ENCODE measurements around the gene MISP3. TPM values are rescaled to one million over a fixed set of nuclear protein-coding genes. Genes with fewer than 3 reads are reported as not detected.

The MISP3 gene
- total RNA-seq, 8 experiments from 2014 or later, result 0.51 to 7.6 (median 2.1) TPM

- WGBS, 10 experiments, result 80 to 100% (median 86%) methylated on average over 1 to 3 of the region's 7 CpGs; no CpG with 5 or more reads in 5 of the 10 experiments
Observed at GRCh38 chr19:14114439-14114838, 41.9 kb downstream of the MISP3 start.

GRCh38 chr19:14114854-14115253 is 42.3 kb downstream of the MISP3 start:
- 50 to 100% (median 67%) methylated on average over 1 to 6 of the region's 9 CpGs; no CpG with 5 or more reads in 3 of the 10 experiments for WGBS, 10 experiments
- no peak overlapping the region for H3K4me3 ChIP-seq
- no peak overlapping the region for H3K27ac ChIP-seq
- H3K4me1 ChIP-seq (replicated peaks in 1 of 2), result peaks cover 33 to 38% of the 10 kb centered on the region in 2 donors
- in situ Hi-C loops (cut with MboI; ENCODE audit: low pct_unique_long_range_greater_than_20kb in 2 of 9, low sequenced_read_pairs in 9 of 9, unreplicated experiment in 9 of 9), result no loop called here
- no peak for ATAC-seq (replicated peaks in 6 of 8)

More at GRCh38 chr19:14114439-14114838, 41.9 kb downstream of the MISP3 start:
- Histone ChIP-seq H3K4me1 (replicated peaks in 1 of 2) (peaks cover 31 to 34% of the 10 kb centered on the region in 2 donors), H3K27ac (no peak overlapping the region), H3K4me3 (no peak overlapping the region)
- ATAC-seq (replicated peaks in 6 of 8), result no peak
- in situ Hi-C loops (cut with MboI; ENCODE audit: low pct_unique_long_range_greater_than_20kb in 2 of 9, low sequenced_read_pairs in 9 of 9, unreplicated experiment in 9 of 9), result no loop called here

DNA sequence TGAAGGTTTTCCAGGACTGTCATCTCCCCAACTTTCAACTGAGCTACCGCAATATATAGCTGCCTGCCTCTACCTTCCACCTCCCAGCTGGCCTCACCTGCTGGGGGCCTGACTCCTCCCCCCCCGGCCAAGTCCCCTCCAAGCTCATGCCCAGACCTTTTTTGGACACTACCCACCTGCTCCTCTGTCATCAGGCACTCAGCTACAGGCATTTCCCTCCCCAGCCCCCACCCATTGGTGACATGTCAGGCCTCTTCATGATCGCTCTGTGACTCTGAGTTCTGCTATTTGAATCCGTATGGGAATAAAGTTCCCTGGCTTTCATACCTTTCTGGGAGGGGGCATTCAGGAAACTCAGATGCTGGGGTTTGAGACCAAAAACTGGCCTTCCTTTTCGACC is 43.2 kb downstream of the MISP3 start:
- Histone ChIP-seq H3K4me1 (replicated peaks in 1 of 2) (peaks cover 33 to 39% of the 10 kb centered on the region in 2 donors), H3K27ac (no peak overlapping the region), H3K4me3 (peak overlapping the region in 1 of 5 donors; percentile 69)
- ATAC-seq (replicated peaks in 6 of 8), result no peak
- WGBS, 10 experiments, result 40 to 100% (median 63%) methylated on average over 1 to 2 of the region's 5 CpGs; no CpG with 5 or more reads in 4 of the 10 experiments
- in situ Hi-C loops (cut with MboI; ENCODE audit: low pct_unique_long_range_greater_than_20kb in 2 of 9, low sequenced_read_pairs in 9 of 9, unreplicated experiment in 9 of 9), result no loop called here

DNA sequence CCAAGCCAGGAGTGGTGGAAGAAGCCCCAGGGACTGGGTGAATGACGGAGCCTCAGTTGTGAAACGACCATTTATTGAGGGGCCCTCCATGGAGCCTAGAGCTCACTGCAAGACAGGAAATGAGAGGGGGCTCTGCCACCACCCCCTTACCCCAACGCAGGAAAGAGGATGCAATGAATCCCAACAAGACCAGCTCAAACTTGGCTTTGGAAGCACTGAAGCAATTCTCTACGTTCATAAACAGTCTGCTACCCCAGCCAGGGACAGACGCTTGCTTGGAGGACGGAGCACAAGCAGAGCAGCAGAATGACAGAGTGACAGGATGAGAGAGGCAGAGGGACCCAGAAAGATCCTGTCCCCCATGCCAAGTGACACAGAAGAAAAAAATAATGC is 43.9 kb downstream of the MISP3 start:
- H3K4me1 ChIP-seq (replicated peaks in 1 of 2), result peaks cover 33 to 39% of the 10 kb centered on the region in 2 donors
- no peak for ATAC-seq (replicated peaks in 6 of 8)
- peak overlapping the region in 1 of 2 donors; percentile 88 for H3K27ac ChIP-seq
- 0 to 20% (median 9%) methylated on average over 1 to 5 of the region's 6 CpGs; no CpG with 5 or more reads in 4 of the 10 experiments for WGBS, 10 experiments
- peak overlapping the region; percentile 69 to 87 (median 79) for H3K4me3 ChIP-seq
- in situ Hi-C loops (cut with MboI; ENCODE audit: low pct_unique_long_range_greater_than_20kb in 2 of 9, low sequenced_read_pairs in 9 of 9, unreplicated experiment in 9 of 9), result no loop called here

DNA sequence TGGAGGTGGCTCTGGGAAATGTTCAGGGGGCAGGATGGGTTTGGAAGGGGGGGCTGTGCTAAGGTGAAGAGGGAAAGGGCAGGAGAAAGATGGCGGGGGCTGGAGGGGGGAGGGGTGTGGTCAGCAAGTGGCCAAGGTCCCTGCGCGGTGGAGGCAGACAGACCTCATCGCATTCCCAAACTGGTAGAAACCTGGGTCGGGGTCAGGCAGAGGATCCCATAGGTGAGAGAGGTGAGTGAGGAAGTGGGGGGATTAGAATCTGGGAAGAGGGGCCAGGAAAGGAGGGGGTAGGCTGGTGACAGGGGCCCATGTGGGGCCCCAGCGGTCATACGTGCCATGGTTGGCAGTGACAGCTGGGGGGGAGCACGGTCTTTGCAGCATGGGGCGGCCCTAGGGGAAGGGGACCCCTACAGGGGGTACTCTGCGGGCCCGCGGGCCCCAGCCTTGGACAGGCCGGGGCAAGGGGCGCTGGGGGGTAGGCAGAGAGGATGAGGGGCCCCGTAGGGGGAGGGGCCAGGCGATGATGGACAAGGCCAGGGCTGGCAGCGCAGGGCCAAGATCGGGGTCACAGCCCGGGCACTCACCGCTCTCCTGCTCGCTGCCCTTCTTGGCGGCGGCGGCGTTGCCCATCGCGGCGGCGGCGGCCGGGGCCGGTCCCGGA is 44.5 kb downstream of the MISP3 start:
- Histone ChIP-seq H3K4me3 (peak overlapping the region; percentile 69 to 87 (median 79)), H3K27ac (peak overlapping the region; percentile 75 to 88), H3K4me1 (replicated peaks in 1 of 2) (peaks cover 33 to 39% of the 10 kb centered on the region in 2 donors)
- no CpG with 5 or more reads among the region's 33 CpGs for WGBS, 10 experiments
- in situ Hi-C loops (cut with MboI; ENCODE audit: low pct_unique_long_range_greater_than_20kb in 2 of 9, low sequenced_read_pairs in 9 of 9, unreplicated experiment in 9 of 9), result no loop called here
- peak; percentile 1 to 41 (median 10) for ATAC-seq (replicated peaks in 6 of 8)

GRCh38 chr19:14117668-14118164 is 45.1 kb downstream of the MISP3 start, which contains the start of gene PRKACA:
Gene PRKACA, minus strand, starts transcription at chr19:14117762. Its CDS starts 215 bp downstream, at chr19:14117547.
- Histone ChIP-seq H3K27ac (peak within 1 kb of the TSS; percentile 84 to 93), H3K4me1 (replicated peaks in 1 of 2) (peaks cover 29 to 34% of the 10 kb centered on the region in 2 donors), H3K4me3 (peak within 1 kb of the TSS; percentile 69 to 87 (median 79))
- in situ Hi-C loops (cut with MboI; ENCODE audit: low pct_unique_long_range_greater_than_20kb in 2 of 9, low sequenced_read_pairs in 9 of 9, unreplicated experiment in 9 of 9), result no loop called here
- WGBS, 10 experiments, result no CpG with 5 or more reads among the region's 67 CpGs
- peak; percentile 85 to 96 (median 89) for ATAC-seq (replicated peaks in 6 of 8)

GRCh38 chr19:14118165-14119051 is 45.8 kb downstream of the MISP3 start:
- H3K4me3 ChIP-seq, result peak overlapping the region; percentile 37 to 87 (median 43)
- H3K27ac ChIP-seq, result peak overlapping the region; percentile 84 to 93
- WGBS, 10 experiments, result 0 to 30% (median 17%) methylated on average over 3 to 10 of the region's 61 CpGs; no CpG with 5 or more reads in 4 of the 10 experiments
- peak in 5 of 8 experiments; percentile 0 to 55 (median 6) for ATAC-seq (replicated peaks in 6 of 8)
- in situ Hi-C loops (cut with MboI; ENCODE audit: low pct_unique_long_range_greater_than_20kb in 2 of 9, low sequenced_read_pairs in 9 of 9, unreplicated experiment in 9 of 9), result no loop called here
- peaks cover 22 to 27% of the 10 kb centered on the region in 2 donors for H3K4me1 ChIP-seq (replicated peaks in 1 of 2)

- Histone ChIP-seq H3K27ac (peak overlapping the region; percentile 84 to 93), H3K4me1 (replicated peaks in 1 of 2) (peaks cover 21 to 22% of the 10 kb centered on the region in 2 donors), H3K4me3 (peak overlapping the region in 4 of 5 donors; percentile 37 to 87 (median 46))
- in situ Hi-C loops (cut with MboI; ENCODE audit: low pct_unique_long_range_greater_than_20kb in 2 of 9, low sequenced_read_pairs in 9 of 9, unreplicated experiment in 9 of 9), result no loop called here
- 34 to 100% (median 79%) methylated on average over 1 to 3 of the region's 3 CpGs; no CpG with 5 or more reads in 3 of the 10 experiments for WGBS, 10 experiments
- no peak for ATAC-seq (replicated peaks in 6 of 8)
Observed at GRCh38 chr19:14119146-14119545, 46.6 kb downstream of the MISP3 start.

- ATAC-seq (replicated peaks in 6 of 8), result no peak
- in situ Hi-C loops (cut with MboI; ENCODE audit: low pct_unique_long_range_greater_than_20kb in 2 of 9, low sequenced_read_pairs in 9 of 9, unreplicated experiment in 9 of 9), result no loop called here
- H3K4me1 ChIP-seq (replicated peaks in 1 of 2), result peaks cover 21 to 22% of the 10 kb centered on the region in 2 donors
- H3K4me3 ChIP-seq, result no peak overlapping the region
- H3K27ac ChIP-seq, result peak overlapping the region in 1 of 2 donors; percentile 93
- WGBS, 10 experiments, result 80 to 100% (median 98%) methylated on average over 1 to 6 of the region's 7 CpGs; no CpG with 5 or more reads in 2 of the 10 experiments
Observed at GRCh38 chr19:14119644-14120496, 47.3 kb downstream of the MISP3 start.

- Histone ChIP-seq H3K4me3 (no peak overlapping the region), H3K4me1 (replicated peaks in 1 of 2) (peaks cover 21 to 22% of the 10 kb centered on the region in 2 donors), H3K27ac (peak overlapping the region in 1 of 2 donors; percentile 93)
- in situ Hi-C loops (cut with MboI; ENCODE audit: low pct_unique_long_range_greater_than_20kb in 2 of 9, low sequenced_read_pairs in 9 of 9, unreplicated experiment in 9 of 9), result no loop called here
- 92% methylated on average over 4 of the region's 7 CpGs; no CpG with 5 or more reads in 9 of the 10 experiments for WGBS, 10 experiments
- ATAC-seq (replicated peaks in 6 of 8), result no peak
Observed at GRCh38 chr19:14120497-14120780, 47.9 kb downstream of the MISP3 start.

- Histone ChIP-seq H3K4me3 (no peak overlapping the region), H3K4me1 (replicated peaks in 1 of 2) (peaks cover 12 to 15% of the 10 kb centered on the region in 2 donors), H3K27ac (no peak overlapping the region)
- in situ Hi-C loops (cut with MboI; ENCODE audit: low pct_unique_long_range_greater_than_20kb in 2 of 9, low sequenced_read_pairs in 9 of 9, unreplicated experiment in 9 of 9), result no loop called here
- WGBS, 10 experiments, result 60 to 100% (median 95%) methylated on average over 1 to 6 of the region's 6 CpGs; no CpG with 5 or more reads in 6 of the 10 experiments
- ATAC-seq (replicated peaks in 6 of 8), result no peak
Observed at GRCh38 chr19:14122924-14123323, 50.3 kb downstream of the MISP3 start.
